ENCODE measurements around the gene MFRP. TPM values are rescaled to one million over a fixed set of nuclear protein-coding genes. Genes with fewer than 3 reads are reported as not detected.

Gene MFRP
- total RNA-seq, 1 donor from 2014 or later: not detected

- H3K36me3 ChIP-seq (ENCODE audit: insufficient read depth, low read length): no peaks in the 10 kb centered on the region
- no peaks in the 10 kb centered on the region for H4K20me1 ChIP-seq (ENCODE audit: insufficient read depth, low read length)
- DNase-seq (ENCODE audit: low read depth) (no peak), FAIRE-seq (no peak)
- no peaks in the 10 kb centered on the region for H3K9me3 ChIP-seq (ENCODE audit: insufficient read depth, low read depth, low read length)
- peaks cover 11% of the 10 kb centered on the region for H3K27me3 ChIP-seq (ENCODE audit: insufficient read depth, low read length)
- Mint-ChIP-seq H3K9me3 (ENCODE audit: unreplicated experiment) (no peaks in the 10 kb centered on the region), H3K36me3 (ENCODE audit: low read depth, unreplicated experiment) (no peaks in the 10 kb centered on the region), H3K27ac (ENCODE audit: unreplicated experiment) (no peak overlapping the region), H3K27me3 (ENCODE audit: low read depth, unreplicated experiment) (peaks cover 13% of the 10 kb centered on the region), H3K4me1 (ENCODE audit: low read depth, unreplicated experiment) (peaks cover 21% of the 10 kb centered on the region), H3K4me3 (ENCODE audit: unreplicated experiment) (no peak overlapping the region)
- peaks cover 10% of the 10 kb centered on the region for H3K4me1 ChIP-seq (ENCODE audit: insufficient read depth, low read length)
- no peak overlapping the region for H3K4me2 ChIP-seq (ENCODE audit: low read length)
- H2AFZ ChIP-seq (ENCODE audit: low read depth, low read length): no peak overlapping the region
- H3K4me3 ChIP-seq (ENCODE audit: insufficient read depth, low read depth, low read length): no peak overlapping the region
- H3K9ac ChIP-seq (ENCODE audit: low read length): no peak overlapping the region
- TF ChIP-seq CTCF (IDR thresholded peaks at IDR 0.05; ENCODE audit: insufficient read depth, low read depth, low read length) (no peak), EZH2 (IDR thresholded peaks at IDR 0.05; ENCODE audit: insufficient read depth, low read length) (no peak)
- H3K27ac ChIP-seq (ENCODE audit: low read depth, low read length): no peak overlapping the region
- H3K79me2 ChIP-seq (ENCODE audit: insufficient read depth, low read length): no peaks in the 10 kb centered on the region
Observed at GRCh38 chr11:119369132-119369925, 22.8 kb upstream of the MFRP start.

- Histone ChIP-seq H3K27me3 (ENCODE audit: insufficient read depth, low read length) (peaks cover 11% of the 10 kb centered on the region), H3K79me2 (ENCODE audit: insufficient read depth, low read length) (no peaks in the 10 kb centered on the region), H3K4me3 (ENCODE audit: insufficient read depth, low read depth, low read length) (no peak overlapping the region), H3K4me2 (ENCODE audit: low read length) (no peak overlapping the region), H3K36me3 (ENCODE audit: insufficient read depth, low read length) (no peaks in the 10 kb centered on the region), H4K20me1 (ENCODE audit: insufficient read depth, low read length) (no peaks in the 10 kb centered on the region), H3K9ac (ENCODE audit: low read length) (no peak overlapping the region), H3K27ac (ENCODE audit: low read depth, low read length) (no peak overlapping the region), H2AFZ (ENCODE audit: low read depth, low read length) (no peak overlapping the region), H3K9me3 (ENCODE audit: insufficient read depth, low read depth, low read length) (no peaks in the 10 kb centered on the region), H3K4me1 (ENCODE audit: insufficient read depth, low read length) (peaks cover 10% of the 10 kb centered on the region)
- no peak overlapping the region for H3K27ac Mint-ChIP-seq (ENCODE audit: unreplicated experiment)
- peaks cover 13% of the 10 kb centered on the region for H3K27me3 Mint-ChIP-seq (ENCODE audit: low read depth, unreplicated experiment)
- no peak for TF ChIP-seq EZH2 (IDR thresholded peaks at IDR 0.05; ENCODE audit: insufficient read depth, low read length)
- no peak overlapping the region for H3K4me3 Mint-ChIP-seq (ENCODE audit: unreplicated experiment)
- no peaks in the 10 kb centered on the region for H3K9me3 Mint-ChIP-seq (ENCODE audit: unreplicated experiment)
- H3K4me1 Mint-ChIP-seq (ENCODE audit: low read depth, unreplicated experiment): peaks cover 18% of the 10 kb centered on the region
- H3K36me3 Mint-ChIP-seq (ENCODE audit: low read depth, unreplicated experiment): no peaks in the 10 kb centered on the region
- DNase-seq (ENCODE audit: low read depth) (no peak), FAIRE-seq (no peak)
Observed at GRCh38 chr11:119368121-119369034, 21.9 kb upstream of the MFRP start.

GRCh38 chr11:119367661-119368120 lies 21.2 kb upstream of the MFRP start:
- H3K27ac ChIP-seq (ENCODE audit: low read depth, low read length): no peak overlapping the region
- no peak overlapping the region for H3K27ac Mint-ChIP-seq (ENCODE audit: unreplicated experiment)

More at GRCh38 chr11:119367661-119368120, 21.2 kb upstream of the MFRP start:
- Mint-ChIP-seq H3K9me3 (ENCODE audit: unreplicated experiment) (no peaks in the 10 kb centered on the region), H3K27me3 (ENCODE audit: low read depth, unreplicated experiment) (peaks cover 13% of the 10 kb centered on the region), H3K36me3 (ENCODE audit: low read depth, unreplicated experiment) (no peaks in the 10 kb centered on the region), H3K4me1 (ENCODE audit: low read depth, unreplicated experiment) (peaks cover 18% of the 10 kb centered on the region), H3K4me3 (ENCODE audit: unreplicated experiment) (no peak overlapping the region)
- Histone ChIP-seq H3K79me2 (ENCODE audit: insufficient read depth, low read length) (no peaks in the 10 kb centered on the region), H3K9ac (ENCODE audit: low read length) (no peak overlapping the region), H3K27me3 (ENCODE audit: insufficient read depth, low read length) (peaks cover 11% of the 10 kb centered on the region), H3K4me3 (ENCODE audit: insufficient read depth, low read depth, low read length) (no peak overlapping the region), H3K4me2 (ENCODE audit: low read length) (no peak overlapping the region), H3K36me3 (ENCODE audit: insufficient read depth, low read length) (no peaks in the 10 kb centered on the region), H3K9me3 (ENCODE audit: insufficient read depth, low read depth, low read length) (no peaks in the 10 kb centered on the region), H3K4me1 (ENCODE audit: insufficient read depth, low read length) (peaks cover 10% of the 10 kb centered on the region), H4K20me1 (ENCODE audit: insufficient read depth, low read length) (no peaks in the 10 kb centered on the region), H2AFZ (ENCODE audit: low read depth, low read length) (no peak overlapping the region)
- TF ChIP-seq EZH2 (IDR thresholded peaks at IDR 0.05; ENCODE audit: insufficient read depth, low read length) (no peak), CTCF (IDR thresholded peaks at IDR 0.05; ENCODE audit: insufficient read depth, low read depth, low read length) (no peak)
- FAIRE-seq: no peak
- DNase-seq (ENCODE audit: low read depth): no peak

Data from astrocyte (in vitro differentiated cells and primary cell).